ENCODE data around the gene B4GALNT3.

Gene B4GALNT3

GRCh38 chr12:561908-562593 lies 102.3 kb downstream of the B4GALNT3 start:
- no peak for TF ChIP-seq CTCF (conservative IDR thresholded peaks at IDR 0.05; ENCODE audit: low read depth)
- ChIA-PET POLR2A (ENCODE audit: low non-redundant PET) (no interaction called here), CTCF (no interaction called here)

GRCh38 chr12:562634-563033 lies 102.9 kb downstream of the B4GALNT3 start:
- H3K27ac ChIP-seq = no peak overlapping the region
- ChIA-PET CTCF (no interaction called here), POLR2A (ENCODE audit: low non-redundant PET) (no interaction called here)
- no peak for TF ChIP-seq CTCF (conservative IDR thresholded peaks at IDR 0.05; ENCODE audit: low read depth)
- DNase-seq (ENCODE audit: low spot score) = no peak

More at GRCh38 chr12:561908-562593, 102.3 kb downstream of the B4GALNT3 start:
- DNase-seq (ENCODE audit: low spot score) = no peak
- H3K27ac ChIP-seq = no peak overlapping the region

GRCh38 chr12:563250-563781 lies 103.6 kb downstream of the B4GALNT3 start:
- no peak overlapping the region for H3K27ac ChIP-seq
- CTCF ChIA-PET = no interaction called here
- DNase-seq (ENCODE audit: low spot score) = no peak
- POLR2A ChIA-PET (ENCODE audit: low non-redundant PET) = no interaction called here
- no peak for TF ChIP-seq CTCF (conservative IDR thresholded peaks at IDR 0.05; ENCODE audit: low read depth)

GRCh38 chr12:563787-564298 lies 104.1 kb downstream of the B4GALNT3 start:
- no peak for DNase-seq (ENCODE audit: low spot score)
- ChIA-PET CTCF (no interaction called here), POLR2A (ENCODE audit: low non-redundant PET) (no interaction called here)
- TF ChIP-seq CTCF (conservative IDR thresholded peaks at IDR 0.05; ENCODE audit: low read depth) = no peak
- H3K27ac ChIP-seq = no peak overlapping the region

GRCh38 chr12:565161-565560 lies 105.4 kb downstream of the B4GALNT3 start:
- ChIA-PET CTCF (no interaction called here), POLR2A (ENCODE audit: low non-redundant PET) (no interaction called here)
- no peak for DNase-seq (ENCODE audit: low spot score)
- TF ChIP-seq CTCF (conservative IDR thresholded peaks at IDR 0.05; ENCODE audit: low read depth) = no peak
- H3K27ac ChIP-seq = no peak overlapping the region

GRCh38 chr12:565589-566105 lies 105.9 kb downstream of the B4GALNT3 start:
- CTCF ChIA-PET = no interaction called here
- POLR2A ChIA-PET (ENCODE audit: low non-redundant PET) = no interaction called here
- no peak overlapping the region for H3K27ac ChIP-seq
- no peak for TF ChIP-seq CTCF (conservative IDR thresholded peaks at IDR 0.05; ENCODE audit: low read depth)
- DNase-seq (ENCODE audit: low spot score) = no peak

All from RWPE1 (cell line).